NOMO-1 treated with dmso at 0.1 percent for 144 hours (cell line): ENCODE results near the gene FOXP2.

Experiments
- DNase-seq: peaks from one replicate; lab custom pipeline; 2025; ENCODE audit not compliant: unreplicated experiment; lab: John Stamatoyannopoulos, UW

Gene FOXP2

DNA sequence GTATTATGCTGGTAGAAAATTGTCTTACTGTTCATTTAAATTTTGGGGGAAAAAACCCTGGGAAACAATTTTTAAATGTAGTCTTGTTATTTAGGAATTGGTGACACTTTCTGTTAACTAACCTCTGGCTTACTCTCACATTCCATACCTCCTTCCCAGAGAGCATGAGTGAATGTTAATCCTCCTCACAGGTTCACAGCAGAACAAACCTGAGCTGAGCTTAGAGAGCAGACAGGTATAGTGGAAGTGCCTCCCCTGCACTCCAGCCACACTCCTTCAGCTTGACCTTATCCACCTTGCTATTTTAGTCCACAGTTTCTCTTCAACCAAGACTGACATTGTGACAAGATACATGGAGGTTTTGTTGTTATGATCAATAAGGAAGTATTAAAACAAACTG is 235.9 kb downstream of the FOXP2 start:
- DNase-seq: no peak

DNA sequence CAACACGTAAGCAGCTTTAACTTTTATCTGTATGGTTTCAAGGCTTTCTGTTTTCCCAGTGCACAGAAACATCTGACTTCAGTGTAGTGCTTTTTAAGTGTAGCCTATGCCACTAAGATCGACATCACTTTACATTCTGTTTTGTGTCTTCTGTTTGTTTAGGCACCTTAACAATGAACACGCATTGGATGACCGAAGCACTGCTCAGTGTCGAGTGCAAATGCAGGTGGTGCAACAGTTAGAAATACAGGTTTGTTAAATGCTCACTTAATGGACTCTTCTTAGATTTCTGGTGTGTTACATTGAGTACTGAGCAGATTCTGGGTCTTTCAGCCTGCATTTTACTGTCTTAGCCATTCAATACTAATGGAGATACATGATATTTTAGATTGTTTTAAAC is 237.4 kb downstream of the FOXP2 start:
- no peak for DNase-seq

DNA sequence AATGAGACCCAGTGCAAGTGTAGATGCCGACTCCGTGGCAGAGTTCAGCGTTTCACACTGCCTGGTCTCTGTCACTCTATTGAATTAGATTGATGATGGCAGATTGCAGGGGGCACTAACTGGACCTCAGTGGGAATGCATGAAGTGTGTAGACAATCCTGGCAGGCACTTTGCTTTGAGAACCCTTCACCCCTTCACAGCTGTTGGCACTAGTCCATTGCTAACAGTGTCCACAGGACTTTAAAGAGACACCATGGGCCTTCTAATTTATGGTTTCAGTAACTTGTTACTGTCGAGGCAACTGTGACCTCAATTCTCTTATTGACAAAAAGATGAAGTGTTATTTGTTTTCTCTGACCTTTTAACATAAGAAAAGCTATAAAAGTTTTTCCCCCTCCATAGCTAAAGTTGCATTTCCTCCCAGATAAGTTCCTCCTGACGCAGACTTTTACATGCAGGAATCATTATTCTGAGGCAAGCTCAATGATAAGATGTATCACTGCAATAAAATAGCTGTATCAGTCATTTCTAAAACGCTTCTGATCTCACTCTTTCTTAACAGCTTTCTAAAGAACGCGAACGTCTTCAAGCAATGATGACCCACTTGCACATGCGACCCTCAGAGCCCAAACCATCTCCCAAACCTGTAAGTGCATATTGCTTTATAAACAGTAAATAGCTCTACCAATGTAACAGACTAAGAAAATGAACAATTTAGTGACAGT is 238.9 kb downstream of the FOXP2 start:
- DNase-seq: no peak

DNA sequence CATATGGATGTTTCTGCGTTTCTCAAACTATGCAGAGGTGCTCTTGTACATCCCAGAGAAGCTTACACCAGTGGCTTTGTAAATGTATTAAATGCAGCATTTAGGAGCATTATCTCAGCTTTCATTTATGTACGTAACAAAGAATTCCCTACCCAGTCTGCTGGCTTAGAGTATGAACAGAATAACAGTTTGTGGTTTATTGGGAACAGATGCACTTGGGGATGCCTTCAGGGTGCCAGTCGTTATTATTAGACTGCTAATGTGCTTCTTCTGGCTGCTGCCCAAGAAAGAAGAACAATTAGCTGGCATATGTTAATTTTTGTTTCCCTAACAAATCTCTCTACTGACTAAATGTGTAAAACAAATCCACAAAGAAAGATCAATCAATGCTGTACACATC is 241.9 kb downstream of the FOXP2 start:
- no peak for DNase-seq

DNA sequence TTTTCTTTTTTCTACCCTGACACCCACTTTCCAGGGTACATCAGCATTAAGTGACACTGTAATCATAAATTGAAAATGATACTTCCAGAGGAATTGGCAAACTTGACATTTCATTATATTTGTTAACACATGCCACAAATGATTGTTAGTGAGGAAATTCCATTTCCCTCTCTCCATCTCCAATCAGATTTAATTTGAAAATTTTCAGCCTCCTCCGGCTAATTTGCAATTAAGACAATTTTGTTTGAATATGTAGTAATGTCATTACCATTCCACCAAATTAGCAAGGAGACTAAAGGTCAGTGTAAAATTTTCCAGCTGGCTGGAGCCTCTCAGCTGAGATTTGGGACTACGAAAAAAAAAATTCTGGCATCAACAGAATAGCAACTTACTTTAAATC is 242.7 kb downstream of the FOXP2 start:
- DNase-seq: no peak

DNA sequence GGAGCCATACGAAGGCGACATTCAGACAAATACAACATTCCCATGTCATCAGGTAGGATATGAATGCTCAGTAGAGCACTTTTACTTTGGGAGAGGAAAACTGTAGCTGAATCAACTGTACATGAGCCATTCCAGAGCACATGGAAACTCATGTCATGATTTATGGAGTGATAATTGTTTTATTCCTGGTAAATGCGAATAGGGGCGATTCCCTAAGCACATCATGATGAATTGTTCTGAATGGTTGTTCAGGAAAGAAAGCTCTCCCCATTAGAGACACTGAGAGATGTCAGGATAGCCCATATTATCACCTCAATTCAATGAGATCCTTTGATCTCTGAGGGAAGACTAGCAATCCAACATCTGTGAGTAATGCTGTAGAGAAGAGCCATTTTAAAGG is 243.6 kb downstream of the FOXP2 start:
- no peak for DNase-seq

DNA sequence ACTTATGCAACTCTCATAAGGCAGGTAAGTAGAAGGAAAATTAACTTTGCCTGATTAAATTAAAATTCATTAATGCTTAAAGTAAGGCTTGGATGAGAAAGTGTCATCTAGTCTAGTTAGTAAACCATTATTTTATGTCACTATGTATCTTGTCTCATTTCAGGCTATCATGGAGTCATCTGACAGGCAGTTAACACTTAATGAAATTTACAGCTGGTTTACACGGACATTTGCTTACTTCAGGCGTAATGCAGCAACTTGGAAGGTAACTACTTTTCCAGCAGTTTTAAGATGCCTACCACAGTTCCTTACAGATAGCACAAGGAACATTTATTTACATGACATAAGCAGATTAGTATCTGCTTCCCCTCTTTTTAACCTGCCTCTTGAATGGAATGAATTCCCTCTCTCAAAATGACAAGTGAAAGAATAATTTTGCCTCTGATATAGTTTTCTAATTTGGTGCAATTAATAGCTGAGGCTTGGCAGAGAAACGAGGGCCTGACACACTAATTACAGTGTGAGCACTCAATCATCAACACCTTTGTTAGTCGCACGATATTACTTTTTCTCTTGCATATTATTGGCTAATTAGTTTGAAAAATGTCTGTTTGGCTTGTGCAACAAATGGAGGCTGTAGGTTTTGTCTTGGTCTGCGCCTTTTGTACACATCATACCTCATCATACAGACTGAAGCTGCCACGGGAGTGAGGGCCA is 245.0 kb downstream of the FOXP2 start:
- no peak for DNase-seq

DNA sequence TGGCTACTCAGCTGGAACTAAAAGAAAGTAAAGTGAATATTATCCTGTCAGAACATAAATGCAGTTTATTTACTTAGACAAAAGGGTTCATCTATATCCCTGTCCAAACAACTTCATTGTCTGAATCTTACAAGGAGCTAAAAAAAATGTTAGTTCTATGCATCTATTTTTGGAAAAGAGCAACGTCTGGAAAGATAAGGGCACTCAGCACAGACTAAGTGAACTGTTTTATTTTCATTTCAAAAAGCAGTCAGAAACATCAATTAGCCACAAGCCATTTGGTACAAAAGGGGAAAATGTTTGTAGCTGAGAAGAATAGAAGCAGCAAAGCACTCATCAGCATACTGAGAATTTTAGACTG is 245.5 kb downstream of the FOXP2 start:
- DNase-seq: no peak

DNA sequence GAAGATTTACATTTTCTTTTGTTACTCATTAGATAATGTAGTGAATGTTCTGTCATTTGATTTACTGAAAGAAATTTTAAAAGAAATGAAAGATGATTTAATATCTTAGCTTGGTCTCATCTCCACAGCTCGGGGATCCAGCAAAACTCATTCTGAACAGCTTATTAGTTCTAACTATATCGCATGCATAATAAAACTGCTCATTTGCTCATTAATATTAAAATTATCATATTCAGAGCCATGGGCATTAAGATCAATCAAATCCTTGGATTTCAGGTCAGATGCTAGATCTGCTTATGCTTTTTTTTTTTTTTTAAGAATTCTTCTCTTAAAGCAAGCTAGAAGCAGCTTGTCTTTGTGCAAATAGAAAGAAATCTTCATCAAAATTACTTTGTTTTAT is 246.1 kb downstream of the FOXP2 start:
- DNase-seq: no peak

DNA sequence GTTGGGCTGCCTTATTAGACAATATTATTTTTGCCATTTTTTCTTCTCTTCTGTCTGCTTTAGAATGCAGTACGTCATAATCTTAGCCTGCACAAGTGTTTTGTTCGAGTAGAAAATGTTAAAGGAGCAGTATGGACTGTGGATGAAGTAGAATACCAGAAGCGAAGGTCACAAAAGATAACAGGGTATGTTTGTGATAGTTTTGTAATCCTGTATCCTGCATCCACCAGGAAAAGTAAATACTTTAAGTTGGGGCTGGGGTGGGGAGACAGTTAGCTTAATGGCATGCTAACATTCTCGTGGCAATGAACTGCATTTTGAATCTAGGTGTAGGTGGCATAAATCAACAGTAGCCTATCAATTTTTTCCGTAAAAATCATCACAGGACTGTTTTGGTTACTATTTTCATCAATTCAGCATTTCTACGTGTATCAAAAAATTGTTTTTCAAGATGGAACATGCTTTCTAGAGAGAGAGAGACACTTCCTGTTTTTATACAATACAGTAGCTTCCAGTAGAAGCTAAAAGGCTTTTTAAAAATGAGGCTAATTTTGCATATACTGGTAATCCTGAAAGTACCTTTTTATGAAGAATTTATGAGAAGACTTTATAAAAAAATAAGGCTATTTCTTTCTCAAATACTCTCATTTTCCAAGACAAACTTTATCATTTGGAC is 247.5 kb downstream of the FOXP2 start:
- no peak for DNase-seq

DNA sequence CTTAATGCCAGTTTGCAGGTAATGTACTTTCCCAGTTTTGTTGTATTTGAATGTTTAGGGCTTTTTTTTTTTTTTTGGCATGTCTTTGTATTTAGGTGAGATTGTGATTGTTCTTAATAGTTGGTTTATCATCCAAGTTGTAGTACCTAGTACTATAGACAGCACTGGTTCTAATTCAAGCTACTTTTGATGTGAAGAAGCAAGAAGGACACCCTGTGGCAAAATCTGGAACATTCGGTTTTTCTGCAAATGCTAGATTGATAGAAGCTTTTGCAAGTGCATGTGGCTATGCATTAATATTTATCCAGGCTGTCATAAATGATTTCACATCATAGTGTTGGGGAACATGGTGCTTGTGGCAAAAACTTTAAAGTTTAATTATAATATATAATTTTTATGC is 248.9 kb downstream of the FOXP2 start:
- no peak for DNase-seq

DNA sequence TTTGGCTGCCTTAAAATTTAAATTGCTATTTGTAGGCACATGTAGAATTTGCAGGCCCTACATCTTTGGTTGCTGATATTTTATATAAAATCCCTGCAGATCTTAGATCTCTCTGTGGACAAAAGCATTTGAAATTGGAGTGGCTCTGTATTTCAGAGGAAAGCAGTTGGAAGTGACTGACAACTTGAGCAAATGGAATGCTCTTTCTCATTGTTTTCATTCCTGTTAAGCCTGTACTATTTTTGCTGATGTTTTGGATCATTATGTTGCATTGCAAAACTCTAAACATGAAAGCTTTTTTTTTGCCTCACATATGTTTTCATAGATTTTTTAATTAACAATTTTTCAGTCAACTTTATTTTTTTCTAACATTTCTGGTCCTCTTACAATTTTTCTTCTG is 256.1 kb downstream of the FOXP2 start:
- DNase-seq: no peak

DNA sequence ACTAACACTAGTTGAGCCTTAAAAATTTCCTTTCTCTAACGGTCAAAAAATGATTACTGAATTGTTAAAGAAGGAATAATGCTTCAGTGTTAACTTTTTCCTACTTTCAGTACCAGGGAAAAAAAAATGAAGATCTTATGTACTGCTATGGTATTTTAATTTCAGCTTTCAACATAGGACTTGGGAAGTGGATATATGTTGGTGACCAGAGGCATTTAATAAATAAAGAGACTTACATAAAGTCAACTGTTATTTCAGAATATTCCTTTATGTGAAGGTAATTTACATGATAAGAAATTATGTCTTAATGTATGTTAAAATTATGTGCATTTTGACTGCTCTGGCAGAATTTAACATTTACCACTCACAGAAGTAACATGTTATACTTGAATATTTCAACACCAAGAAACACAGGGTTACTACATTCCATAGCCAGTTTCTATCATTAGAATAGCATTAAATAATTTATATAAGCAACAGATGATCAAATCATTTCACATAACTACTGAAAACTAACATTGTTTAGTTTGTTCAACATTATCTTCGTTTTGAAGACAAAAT is 257.0 kb downstream of the FOXP2 start:
- DNase-seq: no peak

DNA sequence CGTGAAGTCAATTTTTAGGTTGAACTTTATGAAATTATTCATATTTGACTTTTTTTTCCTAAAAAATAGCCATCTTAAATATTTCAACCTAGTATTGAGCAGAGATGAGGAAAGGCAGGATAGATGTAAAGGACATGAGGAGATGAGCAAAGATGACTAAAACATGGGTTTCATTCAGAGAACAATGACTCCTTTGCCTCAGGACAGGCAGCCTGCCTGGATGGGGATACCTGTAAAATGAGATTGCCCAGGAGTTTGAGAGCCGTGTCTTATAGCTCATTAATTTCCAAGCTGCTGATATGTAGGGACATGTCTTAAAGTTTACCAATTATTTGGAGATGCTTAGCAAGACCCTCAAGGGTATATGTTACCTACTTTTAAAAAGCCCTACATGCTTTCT is 263.5 kb downstream of the FOXP2 start:
- no peak for DNase-seq

DNA sequence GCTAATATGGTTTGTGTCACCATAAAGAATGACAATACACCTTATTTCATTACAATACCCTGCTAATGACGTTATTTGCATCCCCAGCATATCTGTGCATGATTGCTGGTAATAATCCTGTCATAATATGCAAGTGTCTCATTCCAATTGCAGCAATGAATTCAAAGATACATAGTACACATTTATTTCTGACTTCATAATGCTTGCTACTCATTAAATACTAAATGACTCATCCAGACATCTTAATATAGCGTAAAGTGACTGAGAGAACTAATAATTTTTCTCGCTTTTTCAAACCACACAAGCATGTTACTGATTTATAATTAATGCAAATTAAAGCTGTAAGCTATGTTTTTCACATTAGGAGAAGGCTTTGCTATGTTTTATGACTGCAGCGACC is 272.6 kb downstream of the FOXP2 start:
- DNase-seq: no peak

DNA sequence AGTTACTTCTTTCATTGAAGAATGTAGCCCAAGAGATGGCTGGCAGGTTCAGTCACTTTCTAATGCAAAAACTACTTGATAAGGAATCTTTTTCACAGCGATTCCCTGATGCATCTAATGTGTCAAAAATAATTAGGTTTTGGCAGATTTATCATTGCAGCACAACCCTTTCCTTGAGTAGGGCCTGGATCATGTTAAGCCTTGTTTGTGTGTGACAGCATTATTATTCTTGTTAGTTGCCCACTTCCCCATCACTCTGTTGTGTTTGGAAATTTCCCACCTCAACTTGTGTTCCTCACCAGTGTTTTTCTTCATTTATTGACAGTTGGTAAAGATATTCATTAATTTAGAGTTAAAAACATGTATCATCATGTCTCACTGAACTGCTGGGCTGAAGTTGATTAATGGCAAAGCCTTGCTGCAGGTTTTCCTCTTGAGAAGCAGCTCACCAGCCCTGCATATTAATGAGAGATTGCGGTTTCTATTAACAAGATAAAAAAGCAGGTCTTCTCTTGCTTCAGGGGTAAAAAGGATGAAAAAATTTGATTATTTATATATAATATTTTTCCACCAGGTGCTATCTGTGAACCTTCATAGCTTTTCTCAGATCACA is 273.9 kb downstream of the FOXP2 start:
- no peak for DNase-seq

DNA sequence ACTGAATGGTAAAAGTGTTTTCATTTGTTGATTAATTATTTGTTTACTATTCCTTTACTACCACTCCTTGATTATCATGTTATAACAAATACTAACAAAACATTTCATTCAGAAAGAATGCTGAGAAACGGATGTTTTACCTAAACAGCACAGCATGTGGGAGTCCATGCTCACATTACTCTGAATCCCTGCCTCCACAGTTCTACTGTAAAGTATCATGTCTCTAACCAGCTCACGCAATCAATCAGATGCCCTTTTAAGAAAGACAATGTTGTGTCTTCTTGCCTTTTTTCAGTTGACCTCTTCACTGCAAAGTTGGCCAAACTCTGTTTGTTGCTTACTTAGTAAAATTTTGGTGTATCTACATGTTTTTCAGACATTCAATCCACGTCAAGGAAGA is 274.8 kb downstream of the FOXP2 start:
- no peak for DNase-seq

DNA sequence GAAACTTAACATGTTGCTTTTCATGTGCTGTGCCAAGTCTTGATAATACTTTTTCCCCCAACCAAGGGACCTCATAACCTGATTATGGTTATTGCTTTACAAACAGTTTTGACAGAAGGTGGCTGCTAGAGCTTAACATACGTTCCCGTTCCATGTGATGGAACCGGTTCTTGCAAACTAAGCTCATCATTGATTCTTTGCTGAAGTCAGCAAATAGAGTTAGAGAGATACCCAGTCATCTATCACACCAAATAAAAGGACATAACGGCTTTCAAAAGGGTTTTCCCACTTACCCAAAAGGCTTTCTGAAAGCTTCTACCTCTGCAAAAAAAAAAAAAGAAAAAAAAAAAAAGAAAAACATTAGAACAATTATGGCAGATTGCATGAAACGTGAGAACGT is 277.0 kb downstream of the FOXP2 start:
- no peak for DNase-seq

DNA sequence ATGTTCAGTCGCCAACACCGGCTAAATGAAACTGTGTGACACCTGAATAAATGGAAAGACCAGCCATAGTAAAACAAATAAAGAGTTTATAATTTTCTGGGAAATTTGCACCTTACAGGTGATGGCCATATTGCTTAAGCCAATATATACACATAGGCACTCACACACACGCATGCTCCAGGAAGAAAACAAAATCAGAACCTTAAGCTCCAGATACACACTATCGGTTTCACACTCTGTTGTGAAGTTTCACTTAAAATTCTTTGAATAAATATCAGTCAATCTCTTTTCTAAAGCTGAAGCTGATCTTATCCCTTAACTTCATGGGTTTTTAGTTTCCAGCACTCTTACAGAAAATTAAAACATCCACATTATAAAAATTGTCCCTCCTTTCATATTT is 280.6 kb downstream of the FOXP2 start:
- no peak for DNase-seq

DNA sequence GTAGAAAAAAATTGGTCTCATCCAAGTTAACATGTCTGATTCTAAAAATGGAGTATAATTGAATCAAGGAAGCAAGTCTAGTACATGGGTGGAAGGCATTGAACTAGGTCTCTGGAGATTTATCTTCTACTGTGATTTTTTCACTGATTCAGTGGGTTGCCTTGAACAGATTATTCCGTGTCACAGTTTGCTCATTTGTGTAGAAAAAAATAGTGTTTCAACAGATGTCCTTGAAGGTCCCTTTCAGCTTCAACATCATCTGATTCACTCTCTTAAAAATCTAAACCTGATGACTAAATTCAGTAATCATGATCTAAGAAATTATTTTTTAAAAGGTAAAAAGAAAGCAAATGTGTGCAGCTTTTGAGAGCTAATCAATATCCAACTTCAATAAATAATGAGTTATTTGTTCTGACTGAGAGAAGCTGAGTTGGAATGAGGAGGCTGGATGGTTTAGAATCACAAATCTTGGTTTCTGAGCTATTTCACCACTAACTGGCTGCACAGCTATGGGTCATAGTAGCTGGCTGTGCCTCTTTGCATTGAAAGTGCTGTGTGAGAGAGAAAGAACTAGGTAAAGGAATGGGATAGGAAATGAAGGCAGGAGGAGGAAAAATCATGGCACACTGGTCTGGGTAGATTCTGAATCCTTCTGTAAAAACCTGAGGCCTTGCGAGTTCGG is 285.8 kb downstream of the FOXP2 start:
- no peak for DNase-seq

DNA sequence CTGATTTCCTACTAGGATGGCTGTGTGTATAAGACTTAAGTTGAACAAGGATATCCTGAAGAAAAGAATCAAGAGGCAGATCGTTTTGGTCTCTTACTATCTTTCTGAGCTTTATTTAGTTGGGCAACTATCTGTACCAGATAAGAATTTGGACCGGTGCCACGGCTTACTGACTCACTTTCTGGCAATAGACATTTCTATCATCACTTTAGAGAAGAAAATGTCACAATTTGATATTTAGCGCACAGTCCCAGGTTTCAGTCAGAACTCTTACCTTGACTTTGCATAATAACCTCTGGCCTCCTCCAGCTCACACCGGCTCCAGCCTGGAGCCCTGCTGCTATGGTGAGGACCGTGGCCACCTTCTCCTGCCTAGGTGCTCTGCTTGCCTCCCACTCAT is 289.1 kb downstream of the FOXP2 start:
- no peak for DNase-seq
